Neuronal stem cell (in vitro differentiated cells): ENCODE results near the gene TADA3.
A peak's percentile ranks its signal among the peaks of the same experiment; 100 is the strongest.

Source experiments
- DNase-seq: peaks from one replicate; pipeline ENCODE4 v3.0.0-alpha.2; 2013; ENCODE audit warnings: low spot score
- H2AFZ ChIP-seq: one replicate; pipeline ENCODE4 v1.6.1; 2013; ENCODE audit warnings: mild to moderate bottlenecking, low read length, inconsistent platforms
- H2AK5ac ChIP-seq: 2 replicates; pipeline ENCODE4 v1.6.1; 2013; ENCODE audit warnings: low read depth, mild to moderate bottlenecking, inconsistent platforms, low read length, moderate library complexity, mixed read lengths
- H2BK120ac ChIP-seq: 2 replicates; pipeline ENCODE4 v1.6.1; 2013; ENCODE audit warnings: low read depth, mild to moderate bottlenecking, inconsistent platforms, low read length, moderate library complexity, mixed read lengths
- H2BK12ac ChIP-seq: one replicate; pipeline ENCODE4 v1.6.1; 2013; ENCODE audit warnings: low read length, inconsistent platforms
- H2BK15ac ChIP-seq: 2 replicates; pipeline ENCODE4 v1.6.1; 2013; ENCODE audit warnings: mild to moderate bottlenecking, low read length, inconsistent platforms, mixed read lengths
- H2BK5ac ChIP-seq: one replicate; pipeline ENCODE4 v1.6.1; 2013; ENCODE audit warnings: inconsistent platforms, mild to moderate bottlenecking, low read length, moderate library complexity
- H3K14ac ChIP-seq: one replicate; pipeline ENCODE4 v1.6.1; 2013; ENCODE audit warnings: low read length, inconsistent platforms
- H3K18ac ChIP-seq: 2 replicates; pipeline ENCODE4 v1.6.1; 2013; ENCODE audit warnings: low read length, inconsistent platforms
- H3K23ac ChIP-seq: 2 replicates; pipeline ENCODE4 v1.6.1; 2013; ENCODE audit warnings: low read depth, mild to moderate bottlenecking, mixed read lengths, low read length, inconsistent platforms; ENCODE audit not compliant: poor library complexity
- H3K27ac ChIP-seq: replicated peaks from 3 replicates; pipeline ENCODE4 v1.5.1; 2013; ENCODE audit warnings: low read length, inconsistent platforms
- H3K27me3 ChIP-seq, 3 experiments: 2 replicates each; pipeline ENCODE4 v1.6.1; 2013; ENCODE audit warnings: low read length in 3 of 3, mild to moderate bottlenecking in 2 of 3, inconsistent platforms in 1 of 3, low read depth in 1 of 3, mixed read lengths in 1 of 3, moderate library complexity in 1 of 3; ENCODE audit not compliant: control insufficient read depth in 3 of 3, insufficient read depth in 3 of 3
- H3K36me3 ChIP-seq, 2 donors: replicated peaks in 1 of 2; 2 replicates each; pipeline ENCODE4 v1.6.1; 2013; ENCODE audit warnings: low read length in 2 of 2; ENCODE audit not compliant: control insufficient read depth in 2 of 2, insufficient read depth in 2 of 2
- H3K4ac ChIP-seq: 2 replicates; pipeline ENCODE4 v1.6.1; 2013; ENCODE audit warnings: inconsistent platforms, mild to moderate bottlenecking, low read length, moderate library complexity
- H3K4me1 ChIP-seq, 2 donors: 1 replicate in 1 of 2; 2 replicates in 1 of 2; pipeline ENCODE4 v1.6.1; 2013; ENCODE audit warnings: low read length in 2 of 2, low read depth in 1 of 2; ENCODE audit not compliant: control insufficient read depth in 2 of 2, insufficient read depth in 1 of 2
- H3K4me2 ChIP-seq: one replicate; pipeline ENCODE4 v1.6.1; 2013; ENCODE audit warnings: mild to moderate bottlenecking, low read length, inconsistent platforms; ENCODE audit not compliant: insufficient read depth, poor library complexity, severe bottlenecking
- H3K4me3 ChIP-seq, 2 donors: 2 replicates each; pipeline ENCODE4 v1.5.1; 2013; ENCODE audit warnings: low read length in 2 of 2, mild to moderate bottlenecking in 2 of 2, inconsistent platforms in 1 of 2, moderate library complexity in 1 of 2
- H3K79me1 ChIP-seq: one replicate; pipeline ENCODE4 v1.6.1; 2013; ENCODE audit warnings: low read depth, mild to moderate bottlenecking, inconsistent platforms, low read length, moderate library complexity
- H3K9ac ChIP-seq: one replicate; pipeline ENCODE4 v1.6.1; 2013; ENCODE audit warnings: mild to moderate bottlenecking, low read depth, low read length, inconsistent platforms; ENCODE audit not compliant: poor library complexity
- H3K9me3 ChIP-seq, 2 donors: replicated peaks in 1 of 2; 2 replicates each; pipeline versions ENCODE3 to v1.6.1; 2013; ENCODE audit warnings: low read length in 2 of 2, mild to moderate bottlenecking in 2 of 2, inconsistent platforms in 1 of 2, low read depth in 1 of 2, mixed read lengths in 1 of 2, moderate library complexity in 1 of 2; ENCODE audit not compliant: control insufficient read depth in 2 of 2, insufficient read depth in 1 of 2
- H4K8ac ChIP-seq: one replicate; pipeline ENCODE4 v1.6.1; 2013; ENCODE audit warnings: low read depth, mild to moderate bottlenecking, inconsistent platforms, low read length, moderate library complexity
- H4K91ac ChIP-seq: one replicate; pipeline ENCODE4 v1.6.1; 2013; ENCODE audit warnings: low read length, low read depth, mild to moderate bottlenecking, inconsistent platforms; ENCODE audit not compliant: poor library complexity
- WGBS, 2 donors: extraction: QIAGEN DNeasy Blood & Tissue Kit; methylation state at CpG; one replicate each; pipeline ENCODE4 v1.1.7; 2013; ENCODE audit warnings: missing lambda C conversion rate in 2 of 2, mixed read lengths in 1 of 2; ENCODE audit not compliant: insufficient read length in 2 of 2, insufficient replicate concordance in 1 of 2; ENCODE audit errors: extremely low coverage in 2 of 2; 5-methylcytosine and 5-hydroxymethylcytosine counted together

Gene TADA3

GRCh38 chr3:9837701-9838582 lies 45.7 kb upstream of the TADA3 start:
- Histone ChIP-seq H3K4ac (no peak overlapping the region), H3K27ac (no peak overlapping the region), H3K9ac (peak overlapping the region; percentile 45), H4K8ac (no peak overlapping the region), H2BK5ac (peak overlapping the region; percentile 48), H2AK5ac (no peak overlapping the region), H3K36me3 (peaks cover 46 to 79% of the 10 kb centered on the region in 2 donors), H2BK12ac (no peak overlapping the region), H3K4me2 (no peak overlapping the region), H2BK15ac (no peak overlapping the region), H3K27me3 (no peaks in the 10 kb centered on the region), H3K79me1 (no peaks in the 10 kb centered on the region), H3K4me1 (peaks cover 0 to under 1% of the 10 kb centered on the region in 2 donors), H2AFZ (no peak overlapping the region), H2BK120ac (no peak overlapping the region), H4K91ac (no peak overlapping the region), H3K18ac (no peak overlapping the region), H3K23ac (peak overlapping the region; percentile 70), H3K9me3 (no peaks in the 10 kb centered on the region), H3K14ac (no peak overlapping the region), H3K4me3 (no peak overlapping the region)
- no peak for DNase-seq
- no CpG with 5 or more reads among the region's 12 CpGs for WGBS, 2 donors

- H3K4me1 ChIP-seq, result no peaks in the 10 kb centered on the region
- H2AK5ac ChIP-seq, result no peak overlapping the region
- H3K4me2 ChIP-seq, result no peak overlapping the region
- no peak overlapping the region for H2AFZ ChIP-seq
- H3K79me1 ChIP-seq, result no peaks in the 10 kb centered on the region
- H3K23ac ChIP-seq, result no peak overlapping the region
- H4K91ac ChIP-seq, result no peak overlapping the region
- no peaks in the 10 kb centered on the region for H3K27me3 ChIP-seq
- no peak overlapping the region for H2BK12ac ChIP-seq
- H3K4me3 ChIP-seq, result peak overlapping the region in 1 of 2 donors; percentile 19
- H3K18ac ChIP-seq, result no peak overlapping the region
- peak overlapping the region; percentile 50 for H3K9ac ChIP-seq
- WGBS, 2 donors, result no CpG with 5 or more reads among the region's 18 CpGs
- H3K27ac ChIP-seq, result no peak overlapping the region
- DNase-seq, result no peak
- H3K4ac ChIP-seq, result no peak overlapping the region
- no peak overlapping the region for H3K14ac ChIP-seq
- peak overlapping the region; percentile 5 for H2BK5ac ChIP-seq
- no peak overlapping the region for H2BK15ac ChIP-seq
- no peak overlapping the region for H2BK120ac ChIP-seq
- no peaks in the 10 kb centered on the region for H3K9me3 ChIP-seq
- peaks cover 32 to 78% of the 10 kb centered on the region in 2 donors for H3K36me3 ChIP-seq
- H4K8ac ChIP-seq, result no peak overlapping the region
These were observed 42.5 kb upstream of the TADA3 start for GRCh38 chr3:9834520-9835380.

- Histone ChIP-seq H3K18ac (peak overlapping the region; percentile 48), H3K79me1 (no peaks in the 10 kb centered on the region), H3K4me1 (no peaks in the 10 kb centered on the region), H3K9ac (no peak overlapping the region), H3K4me3 (no peak overlapping the region), H2AFZ (no peak overlapping the region), H4K91ac (no peak overlapping the region), H2BK5ac (no peak overlapping the region), H3K4me2 (no peak overlapping the region), H3K27ac (no peak overlapping the region), H2AK5ac (no peak overlapping the region), H3K14ac (no peak overlapping the region), H3K36me3 (peaks cover 27 to 79% of the 10 kb centered on the region in 2 donors), H3K27me3 (no peaks in the 10 kb centered on the region), H3K9me3 (no peaks in the 10 kb centered on the region), H3K23ac (no peak overlapping the region), H2BK15ac (no peak overlapping the region), H2BK120ac (no peak overlapping the region), H3K4ac (no peak overlapping the region), H2BK12ac (no peak overlapping the region), H4K8ac (no peak overlapping the region)
- no CpG with 5 or more reads among the region's 9 CpGs for WGBS, 2 donors
- no peak for DNase-seq
These were observed 40.8 kb upstream of the TADA3 start for GRCh38 chr3:9833078-9833477.

GRCh38 chr3:9831253-9831652 lies 39.0 kb upstream of the TADA3 start:
- no peak overlapping the region for H3K27ac ChIP-seq
- H2BK15ac ChIP-seq, result no peak overlapping the region
- no peaks in the 10 kb centered on the region for H3K4me1 ChIP-seq
- H3K4me2 ChIP-seq, result no peak overlapping the region
- no peak overlapping the region for H3K18ac ChIP-seq
- no peak overlapping the region for H3K9ac ChIP-seq
- H2BK120ac ChIP-seq, result no peak overlapping the region
- no peaks in the 10 kb centered on the region for H3K27me3 ChIP-seq
- H3K36me3 ChIP-seq, result peaks cover 24 to 83% of the 10 kb centered on the region in 2 donors
- H4K91ac ChIP-seq, result no peak overlapping the region
- H4K8ac ChIP-seq, result no peak overlapping the region
- WGBS, 2 donors, result no CpG with 5 or more reads among the region's 3 CpGs
- H2AFZ ChIP-seq, result no peak overlapping the region
- H3K9me3 ChIP-seq, result no peaks in the 10 kb centered on the region
- H3K4me3 ChIP-seq, result no peak overlapping the region
- no peaks in the 10 kb centered on the region for H3K79me1 ChIP-seq
- no peak overlapping the region for H3K14ac ChIP-seq
- H2BK12ac ChIP-seq, result no peak overlapping the region
- H2AK5ac ChIP-seq, result no peak overlapping the region
- DNase-seq, result no peak
- no peak overlapping the region for H2BK5ac ChIP-seq
- no peak overlapping the region for H3K23ac ChIP-seq
- no peak overlapping the region for H3K4ac ChIP-seq
